GM19099 (cell line): Measurements from ENCODE around the gene MAST4.

ENCODE experiments used
- POLR2A ChIP-seq: IDR thresholded peaks from 3 replicates; pipeline ENCODE4 v1.6.1; 2011; ENCODE audit warnings: low read depth; ENCODE audit not compliant: insufficient read length; ENCODE audit errors: extremely low read depth

MAST4 gene

DNA sequence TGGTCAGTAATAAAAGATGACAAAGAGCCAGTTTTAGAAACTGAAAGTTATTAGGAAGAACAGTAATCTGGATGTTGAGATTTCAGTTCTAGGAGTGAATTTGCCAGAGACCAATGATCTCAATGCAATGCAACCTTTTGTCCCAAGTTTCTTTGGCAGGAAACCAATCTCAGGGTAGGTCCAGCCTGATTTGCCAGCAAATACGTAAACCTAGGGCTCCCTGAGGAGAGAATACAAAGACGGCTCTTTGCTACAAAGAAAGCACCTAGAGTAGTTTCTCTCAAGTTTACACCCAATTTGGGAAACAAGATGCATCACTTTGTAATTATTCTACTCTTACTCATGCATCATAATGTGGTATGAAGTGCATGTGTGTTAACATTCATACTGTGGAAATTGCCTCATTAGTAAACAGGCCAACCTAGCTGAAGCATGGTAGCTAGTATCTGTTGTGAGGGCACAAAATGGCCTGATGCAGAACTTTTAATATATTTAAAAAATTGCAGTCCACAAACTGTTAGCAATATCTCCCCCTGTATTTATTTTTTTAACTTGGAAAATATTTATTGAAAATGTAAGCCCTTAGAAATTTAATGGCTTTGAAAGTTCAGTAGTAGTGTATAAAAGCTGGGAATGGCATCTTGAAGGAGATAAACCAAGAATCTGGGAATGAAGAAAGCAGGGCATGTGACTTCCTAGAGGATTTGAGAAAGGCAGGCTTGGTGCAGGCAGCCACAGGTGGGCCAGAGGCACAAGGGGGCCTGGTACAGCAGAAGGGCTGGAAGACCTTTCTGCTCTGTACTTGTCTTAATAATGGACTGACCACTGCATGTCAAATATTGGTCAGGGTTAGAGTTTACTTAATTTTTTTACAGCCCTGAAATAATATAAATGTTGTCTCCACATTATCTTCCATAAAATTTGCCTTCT, 59.5 kb downstream of the MAST4 start:
- no peak for TF ChIP-seq POLR2A

DNA sequence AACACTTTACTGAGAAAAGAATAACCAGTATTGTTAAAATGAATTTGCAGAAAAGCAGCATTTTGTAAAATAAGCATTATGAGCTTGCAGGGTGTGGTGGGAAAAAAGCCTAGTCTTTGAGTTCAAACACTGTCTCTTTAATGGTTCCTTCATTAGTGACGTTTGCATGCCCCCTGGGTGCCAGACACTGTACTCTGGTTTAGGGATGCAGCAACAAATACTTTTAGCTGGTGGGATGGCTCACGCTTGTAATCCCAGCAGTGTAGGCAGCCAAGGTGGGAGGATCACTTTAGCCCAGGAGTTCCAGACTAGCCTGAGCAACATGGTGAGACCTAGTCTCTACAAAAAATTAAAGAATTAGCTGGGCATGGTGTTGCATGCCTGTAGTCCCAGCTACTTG, 62.3 kb downstream of the MAST4 start:
- TF ChIP-seq POLR2A: no peak

DNA sequence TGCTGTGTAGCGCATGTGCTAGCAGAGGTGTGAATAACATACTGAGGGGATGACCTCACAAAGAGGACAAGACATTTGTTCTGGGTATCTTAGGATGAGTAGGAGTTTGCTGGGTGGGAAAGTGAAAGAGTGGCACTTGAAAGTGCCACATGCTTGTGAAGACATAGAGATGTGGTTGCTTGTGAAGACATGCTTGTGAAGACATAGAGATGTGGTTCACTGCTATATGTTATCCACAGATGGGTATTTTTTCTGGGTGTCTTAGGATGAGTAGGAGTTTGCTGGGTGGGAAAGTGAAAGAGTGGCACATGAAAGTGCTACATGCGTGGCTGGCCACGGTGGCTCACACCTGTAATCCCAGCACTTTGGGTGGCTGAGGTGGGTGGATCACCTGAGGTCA, 63.6 kb downstream of the MAST4 start:
- TF ChIP-seq POLR2A: no peak

DNA sequence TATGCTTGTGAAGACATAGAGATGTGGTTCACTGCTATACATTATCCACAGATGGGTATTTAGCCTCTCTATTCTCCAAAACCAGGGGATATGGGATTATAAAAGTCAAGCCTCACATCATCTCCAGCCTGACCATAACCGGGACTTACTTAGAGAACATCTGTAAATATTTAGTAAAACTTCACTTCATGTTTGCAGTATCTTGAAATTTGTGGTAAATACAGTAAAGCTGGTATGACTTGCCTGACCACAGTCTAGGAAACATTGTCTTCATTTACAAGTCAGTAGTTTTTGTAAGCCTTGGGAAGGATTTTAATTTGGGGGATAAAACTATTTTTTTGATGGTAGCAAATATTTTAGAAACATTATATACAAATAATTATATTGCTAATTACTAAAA, 64.2 kb downstream of the MAST4 start:
- no peak for TF ChIP-seq POLR2A

DNA sequence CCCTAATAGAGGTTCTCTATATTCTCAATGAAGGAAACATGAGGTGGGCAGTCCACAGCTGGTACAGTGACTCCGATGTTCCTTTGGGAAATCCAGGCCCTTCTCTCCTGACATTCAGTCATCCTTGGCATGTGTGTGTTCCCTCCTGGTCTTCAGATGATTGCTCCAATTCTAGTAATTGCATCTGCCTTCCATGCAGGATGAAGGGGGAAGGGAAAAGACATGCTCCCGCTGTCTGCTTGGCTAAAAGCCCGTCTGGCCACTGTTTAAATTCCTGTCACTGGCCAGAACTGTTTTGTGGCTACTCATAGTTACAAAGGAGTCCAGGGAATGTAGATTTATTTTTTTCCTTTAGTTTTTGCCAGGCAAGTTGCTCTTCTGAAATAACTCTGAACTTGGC, 65.0 kb downstream of the MAST4 start:
- no peak for TF ChIP-seq POLR2A

DNA sequence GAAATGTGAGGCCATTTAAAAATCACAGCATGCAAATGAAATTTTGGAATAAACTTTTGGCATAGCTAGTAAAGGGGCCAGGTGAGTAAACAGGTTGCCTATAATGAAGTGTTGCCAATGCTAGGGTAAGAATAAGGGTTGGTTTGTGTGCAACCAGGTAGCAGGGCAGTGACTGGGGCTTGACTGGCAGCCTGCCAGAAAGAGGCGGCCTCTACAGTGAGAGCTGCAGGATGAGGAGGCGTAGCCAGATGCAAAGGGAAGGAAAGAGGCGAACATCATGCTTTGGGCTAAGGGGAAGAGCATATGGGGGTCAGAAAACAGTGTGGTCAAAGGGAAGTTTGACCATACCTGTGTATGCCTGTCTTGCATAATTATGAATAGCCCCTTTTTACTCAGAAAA, 70.6 kb downstream of the MAST4 start:
- no peak for TF ChIP-seq POLR2A

DNA sequence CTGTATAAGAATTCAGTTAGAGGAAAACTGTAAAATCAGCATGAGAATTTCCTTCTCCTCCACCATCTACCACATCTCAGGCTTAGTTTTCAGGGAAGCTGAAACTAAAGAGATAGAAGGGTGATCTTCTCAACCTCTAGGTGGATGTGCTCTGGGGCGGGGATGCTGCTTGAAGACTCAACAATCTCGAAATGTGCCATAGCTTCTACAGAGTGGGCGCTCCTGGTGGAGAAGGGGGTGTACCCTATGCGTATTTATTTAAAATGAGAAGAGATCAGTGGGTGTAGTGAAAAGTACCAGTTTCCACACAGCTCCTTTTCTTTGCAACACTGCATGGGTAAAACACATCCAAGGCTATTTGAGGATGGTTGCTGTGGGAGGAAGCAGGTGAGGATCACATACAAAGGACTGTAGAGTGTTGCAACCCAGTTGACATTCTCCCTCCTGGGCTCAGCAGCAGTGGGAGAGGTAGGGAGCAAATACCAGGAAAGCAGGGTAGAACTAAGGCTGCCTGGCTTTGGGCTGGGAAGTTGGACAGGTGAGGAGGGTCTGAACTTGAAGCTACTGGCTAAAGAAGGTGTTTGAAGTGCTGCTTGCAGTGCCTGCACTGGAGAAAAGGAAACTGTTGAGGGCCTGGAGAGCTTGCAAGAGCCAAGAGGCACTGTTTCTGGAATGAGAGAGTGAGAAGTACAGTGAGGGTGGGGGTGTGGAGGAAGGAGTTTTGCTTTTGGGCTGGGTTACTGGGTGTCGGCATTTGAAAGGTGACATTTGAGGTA, 73.1 kb downstream of the MAST4 start:
- no peak for TF ChIP-seq POLR2A

DNA sequence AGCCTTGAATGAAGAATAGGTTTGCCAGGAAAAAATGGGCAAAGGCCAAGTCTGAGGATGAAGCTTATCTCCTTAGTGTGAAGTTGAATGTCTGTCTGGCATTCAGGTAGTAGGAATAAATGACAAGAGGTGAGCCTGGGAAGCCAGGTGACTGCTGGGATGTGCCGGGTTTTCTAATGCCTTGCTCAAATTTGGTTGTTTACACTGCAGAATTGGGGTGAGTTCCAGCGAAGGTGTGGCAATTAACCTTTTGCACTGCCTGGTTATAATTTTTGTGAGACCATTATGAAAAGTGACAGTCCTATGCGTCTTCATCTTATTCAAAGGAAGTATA, 73.6 kb downstream of the MAST4 start:
- TF ChIP-seq POLR2A: no peak

DNA sequence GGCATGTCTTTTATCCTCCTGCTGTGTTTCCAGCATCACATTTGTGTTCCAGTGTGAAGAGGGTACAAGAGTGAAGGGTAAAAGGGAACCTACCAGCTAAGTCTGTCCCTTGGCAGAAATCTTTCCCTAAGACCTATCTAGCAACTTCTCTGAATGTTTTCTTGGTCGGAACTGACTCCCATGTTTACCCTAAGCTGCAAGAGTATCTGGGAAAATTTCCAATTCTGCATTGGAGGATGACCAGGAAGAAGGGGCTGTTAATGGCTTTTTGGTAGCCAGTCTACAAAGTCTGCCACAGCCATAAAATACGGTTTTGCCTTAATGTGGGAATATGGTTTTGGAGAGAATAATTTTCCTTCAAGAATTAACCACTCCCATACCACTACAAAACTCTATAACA, 75.1 kb downstream of the MAST4 start:
- no peak for TF ChIP-seq POLR2A

DNA sequence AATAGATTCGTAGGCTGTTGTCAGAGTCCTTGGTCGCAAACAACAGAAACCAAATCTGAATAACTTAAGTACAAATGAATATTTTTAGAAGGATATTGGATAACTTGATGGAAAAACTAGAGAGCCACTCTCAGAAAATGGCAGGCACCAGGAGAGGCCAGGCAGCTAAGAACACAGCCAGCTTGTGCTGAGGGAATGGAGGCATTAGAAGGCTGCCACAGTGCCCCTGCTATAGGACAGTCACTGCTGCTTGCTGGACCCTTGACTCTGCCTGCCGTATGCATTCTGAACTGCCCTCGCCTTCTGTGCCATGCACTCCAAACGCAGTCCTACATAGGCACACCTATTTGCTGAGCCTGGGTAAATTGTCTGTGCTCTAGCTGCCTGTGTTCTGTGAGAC, 78.6 kb downstream of the MAST4 start:
- TF ChIP-seq POLR2A: no peak

DNA sequence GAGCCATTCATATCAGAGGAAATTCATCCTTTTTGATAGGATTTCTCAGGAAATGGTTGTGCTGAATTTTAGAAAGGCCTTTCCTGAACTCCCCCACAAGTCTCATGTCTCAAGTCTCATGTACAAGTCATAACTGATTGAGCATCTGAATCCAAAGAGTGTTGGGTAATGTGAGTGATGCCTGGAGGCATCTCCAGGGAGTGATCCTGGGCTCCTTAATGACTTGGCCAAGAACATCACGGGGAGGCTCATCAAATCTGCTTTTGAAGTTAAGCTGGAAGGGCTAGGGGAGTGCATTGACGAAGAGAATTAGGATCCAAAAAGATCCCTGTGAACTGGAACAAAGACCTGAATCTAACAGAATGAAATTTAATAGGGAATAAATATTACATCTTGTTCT, 79.2 kb downstream of the MAST4 start:
- no peak for TF ChIP-seq POLR2A

DNA sequence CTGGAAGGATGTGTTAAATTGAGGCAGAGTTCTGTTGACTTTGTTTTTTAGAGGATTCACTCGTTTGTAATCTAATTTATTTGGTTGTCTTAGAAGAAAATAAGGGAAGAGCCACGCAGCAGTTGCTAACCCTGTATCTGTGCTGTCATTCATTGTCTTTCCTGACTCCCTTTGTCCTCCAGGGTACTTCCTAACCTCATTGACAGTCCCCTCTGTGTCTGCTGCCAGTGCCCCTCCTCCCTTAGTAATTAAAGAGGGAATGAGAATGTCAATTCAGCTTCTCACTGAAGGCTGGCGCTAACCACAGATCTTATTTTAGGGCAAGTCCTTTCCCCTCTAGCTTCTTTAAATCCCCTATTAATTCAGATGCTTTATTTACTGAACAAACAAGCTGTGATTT, 84.0 kb downstream of the MAST4 start:
- TF ChIP-seq POLR2A: no peak

DNA sequence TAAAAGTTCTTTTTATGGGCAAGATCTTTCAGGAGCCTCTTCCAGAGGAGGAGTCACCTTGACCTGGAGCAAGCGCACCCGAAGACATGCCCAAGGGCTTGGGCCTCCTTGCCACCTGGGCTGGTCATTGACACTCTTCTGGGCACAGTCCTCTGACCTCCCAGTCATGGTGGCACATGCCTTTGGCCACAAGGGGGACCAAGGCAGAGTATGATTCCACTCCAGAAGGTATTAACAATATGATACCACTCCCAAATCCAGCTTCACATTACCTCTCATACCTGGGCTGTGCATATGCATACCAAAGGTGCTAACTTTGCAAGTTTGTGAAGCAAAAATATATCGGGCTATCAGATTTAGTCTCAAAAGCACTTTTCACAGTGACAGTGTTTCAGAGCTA, 84.6 kb downstream of the MAST4 start:
- TF ChIP-seq POLR2A: no peak

DNA sequence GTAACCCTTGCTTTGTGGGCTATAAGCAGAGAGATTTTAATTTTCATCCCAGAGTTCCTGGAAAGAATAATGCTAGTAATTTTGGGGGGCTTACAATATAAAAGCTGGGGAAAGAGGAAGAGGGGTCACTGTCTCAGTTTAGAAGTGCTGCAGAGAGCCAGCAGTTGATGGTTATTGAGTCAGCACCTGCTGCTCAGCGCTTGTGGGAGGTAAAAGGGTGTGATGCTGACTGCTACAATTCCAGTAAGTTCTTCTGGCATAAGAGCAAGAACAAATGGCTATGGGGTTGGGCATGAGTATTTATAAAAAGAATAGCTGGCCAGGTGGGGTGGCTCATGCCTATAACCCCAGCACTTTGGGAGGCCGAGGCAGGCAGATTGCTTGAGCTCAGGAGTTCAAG, 88.5 kb downstream of the MAST4 start:
- TF ChIP-seq POLR2A: no peak

DNA sequence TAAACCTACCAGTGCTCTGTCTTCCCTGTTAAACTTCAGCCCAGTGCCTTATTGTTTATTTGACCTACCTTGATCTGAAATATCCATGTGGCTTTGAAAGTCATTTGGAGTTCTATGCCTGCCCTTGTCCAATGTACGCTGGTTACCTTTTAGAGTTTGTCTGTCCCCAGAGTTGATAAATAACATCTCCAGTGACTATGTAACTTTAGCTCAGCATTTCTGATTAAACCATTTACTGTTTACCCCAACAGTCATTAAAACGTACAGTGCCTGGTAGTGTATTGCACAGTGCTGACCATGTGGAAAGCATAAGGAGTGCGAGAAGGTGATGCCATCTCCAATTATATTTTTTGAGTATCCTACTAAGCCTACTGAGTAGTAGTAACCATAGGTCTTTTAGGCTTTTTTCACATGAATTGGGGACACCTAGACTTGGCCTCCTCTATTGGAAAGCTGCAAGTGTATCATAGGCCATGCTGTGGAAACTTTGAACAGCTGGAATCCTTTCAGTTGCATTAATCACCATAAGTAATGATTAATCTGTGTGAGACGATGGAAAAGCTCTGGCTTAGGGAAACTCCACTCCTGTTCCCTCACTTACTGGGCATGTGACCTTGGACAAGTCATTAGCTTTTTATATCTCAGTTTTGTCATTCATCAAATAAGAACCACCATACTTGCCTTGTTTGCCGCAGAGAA, 93.5 kb downstream of the MAST4 start:
- no peak for TF ChIP-seq POLR2A

DNA sequence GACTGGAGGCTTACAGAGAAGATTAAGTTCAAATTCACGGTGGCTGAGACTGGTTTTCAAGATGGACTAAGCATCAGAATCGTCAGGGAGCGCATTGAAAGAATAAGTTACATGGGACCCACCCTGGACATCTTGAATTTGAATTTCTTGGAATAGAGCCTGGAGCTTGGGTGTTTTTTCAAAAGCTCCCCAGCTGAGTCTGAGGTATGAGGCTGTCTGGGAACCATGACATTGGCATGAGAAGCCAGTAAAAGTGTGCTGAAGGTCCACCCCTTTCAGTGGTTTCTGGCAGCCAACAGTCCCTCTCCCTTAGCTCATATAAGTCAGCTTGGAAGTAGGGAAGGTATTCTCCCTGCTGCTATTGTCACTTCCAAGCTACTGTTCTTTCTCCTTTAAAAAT, 97.8 kb downstream of the MAST4 start:
- TF ChIP-seq POLR2A: no peak

DNA sequence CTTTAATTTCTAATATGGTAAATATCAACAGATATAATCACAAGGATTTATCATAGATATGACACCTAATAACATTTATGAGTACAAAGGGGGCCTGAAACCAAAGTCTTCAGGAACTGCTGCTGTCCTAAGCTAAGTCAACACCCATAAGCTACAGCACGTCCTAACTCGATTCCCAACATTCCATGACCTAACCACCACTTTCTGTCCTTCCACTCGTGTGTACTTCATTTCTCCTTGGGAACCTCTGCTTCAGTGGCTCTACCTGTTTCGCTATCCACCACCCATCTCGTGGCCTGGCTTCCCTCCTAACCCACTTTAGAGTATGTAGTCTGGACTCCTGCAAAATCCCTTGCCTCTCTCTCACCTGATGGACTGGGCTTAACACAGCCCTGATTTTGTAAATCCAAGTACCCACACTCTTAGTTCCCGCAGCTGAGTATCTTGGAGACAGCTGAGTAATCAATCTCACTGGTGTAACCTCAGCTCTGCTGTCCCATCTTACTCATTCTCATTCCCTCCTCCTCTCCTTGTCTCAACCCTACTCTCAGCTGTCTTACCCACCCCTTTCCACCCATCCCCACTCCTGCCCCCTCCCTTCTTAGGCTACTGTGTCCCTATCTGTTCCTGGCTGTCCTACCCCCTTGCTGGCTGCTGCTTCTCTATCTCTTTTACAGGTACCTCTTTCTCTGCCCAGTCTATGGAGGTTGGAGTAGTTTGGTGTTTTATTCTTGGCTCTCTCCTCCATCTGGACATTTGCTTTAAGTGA, 101.8 kb downstream of the MAST4 start:
- TF ChIP-seq POLR2A: no peak
